GM19239 (cell line): ENCODE results near the gene SLC4A1.
A peak's percentile ranks its signal among the peaks of the same experiment; 100 is the strongest.

ENCODE experiments used
- DNase-seq: peaks from one replicate; pipeline ENCODE4 v3.0.0; 2011; ENCODE audit warnings: low spot score; ENCODE audit not compliant: insufficient read length
- FAIRE-seq: peaks from 2 replicates; lab custom pipeline; 2011; peaks lifted over from hg19 to GRCh38; lab: Jason Lieb, UNC

The SLC4A1 gene

DNA sequence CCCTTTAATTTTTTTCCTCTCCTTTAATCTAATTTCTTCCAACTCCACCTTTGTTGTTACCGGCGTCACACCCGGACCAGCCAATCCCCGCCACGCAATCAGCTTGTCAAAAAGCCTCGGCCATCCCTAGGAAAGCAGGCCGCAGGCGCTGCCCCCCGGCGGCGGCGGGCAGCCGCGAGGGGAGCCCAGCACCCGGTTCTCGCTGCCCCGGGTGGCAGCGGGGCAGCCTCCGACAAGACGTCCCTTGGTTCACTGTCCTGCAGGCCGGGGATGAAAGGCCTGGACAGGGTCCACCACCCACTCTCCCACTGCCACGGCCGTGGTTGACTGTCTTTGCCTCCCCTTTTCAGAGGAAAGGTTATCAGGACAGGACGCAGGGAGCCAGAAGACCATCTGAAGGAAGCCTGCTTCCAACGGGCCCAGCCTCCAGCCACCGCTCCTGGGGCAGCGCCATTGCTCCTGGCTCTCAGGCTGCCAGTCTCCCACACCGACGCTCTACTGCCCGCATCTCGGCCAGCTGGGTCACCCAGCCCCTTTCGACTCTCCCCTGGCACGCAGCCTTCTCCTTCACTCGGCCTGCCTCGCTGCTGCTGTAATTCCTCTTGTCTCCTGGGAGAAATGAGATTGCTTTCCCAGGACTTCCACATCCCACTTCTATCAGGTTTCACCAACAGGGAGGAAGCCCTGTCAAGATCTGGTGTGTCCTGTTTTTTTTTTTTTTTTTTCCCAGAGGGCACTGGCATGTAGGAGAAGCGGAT lies 45.6 kb downstream of the SLC4A1 start:
- no peak for DNase-seq
- FAIRE-seq, result peak; percentile 85

DNA sequence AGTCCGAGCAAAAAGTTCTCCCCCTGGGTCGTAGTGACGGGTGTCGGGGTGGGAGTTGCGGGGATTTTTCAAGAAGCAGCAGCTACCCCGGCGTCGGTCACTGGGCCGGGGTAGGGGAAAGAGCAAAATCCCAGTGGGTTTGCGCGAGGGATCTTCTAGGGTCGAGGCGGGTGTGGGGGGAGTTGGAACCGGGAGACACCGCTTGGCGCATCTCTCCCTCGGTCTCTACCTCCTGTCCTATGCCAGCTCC lies 46.1 kb downstream of the SLC4A1 start:
- no peak for FAIRE-seq
- no peak for DNase-seq

DNA sequence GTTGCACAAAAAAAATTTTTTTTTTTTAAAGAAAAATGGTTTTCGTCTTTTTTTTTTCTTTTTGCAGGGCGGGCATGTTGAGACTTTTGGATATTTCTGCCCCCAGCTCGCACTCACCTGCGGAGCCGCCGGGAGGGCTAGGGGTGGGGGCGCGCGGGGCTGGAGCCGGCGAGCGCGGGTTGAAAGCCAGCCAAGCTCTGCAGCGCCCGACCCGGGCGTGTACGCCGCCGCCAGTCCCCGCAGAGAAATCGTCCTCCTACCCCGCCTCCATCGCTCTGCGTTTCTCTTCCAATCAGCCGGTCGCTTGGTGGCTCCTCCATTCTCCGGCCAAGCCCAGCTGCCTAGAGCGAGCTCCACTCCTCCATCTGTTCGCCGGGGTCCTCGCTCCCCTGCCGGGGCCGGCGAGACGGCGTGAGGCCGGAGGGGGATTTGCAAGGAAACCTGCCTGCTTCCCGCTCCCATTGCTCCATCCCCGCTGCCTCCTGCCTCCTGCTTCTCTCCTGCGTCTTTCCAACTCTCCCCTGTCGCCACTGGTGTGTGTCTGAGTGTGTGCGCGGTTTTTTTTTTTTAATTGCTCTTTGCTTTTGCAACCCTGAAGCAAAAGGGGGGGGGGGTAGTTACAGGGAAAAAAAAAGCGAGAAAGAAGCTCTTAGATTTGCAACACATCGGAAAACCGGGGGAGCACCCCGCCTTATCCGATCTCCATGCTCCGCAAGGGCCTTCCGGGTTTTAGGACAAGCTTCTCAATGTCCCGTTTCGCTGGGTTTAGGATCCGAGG lies 46.7 kb downstream of the SLC4A1 start:
- FAIRE-seq, result peak; percentile 64

DNA sequence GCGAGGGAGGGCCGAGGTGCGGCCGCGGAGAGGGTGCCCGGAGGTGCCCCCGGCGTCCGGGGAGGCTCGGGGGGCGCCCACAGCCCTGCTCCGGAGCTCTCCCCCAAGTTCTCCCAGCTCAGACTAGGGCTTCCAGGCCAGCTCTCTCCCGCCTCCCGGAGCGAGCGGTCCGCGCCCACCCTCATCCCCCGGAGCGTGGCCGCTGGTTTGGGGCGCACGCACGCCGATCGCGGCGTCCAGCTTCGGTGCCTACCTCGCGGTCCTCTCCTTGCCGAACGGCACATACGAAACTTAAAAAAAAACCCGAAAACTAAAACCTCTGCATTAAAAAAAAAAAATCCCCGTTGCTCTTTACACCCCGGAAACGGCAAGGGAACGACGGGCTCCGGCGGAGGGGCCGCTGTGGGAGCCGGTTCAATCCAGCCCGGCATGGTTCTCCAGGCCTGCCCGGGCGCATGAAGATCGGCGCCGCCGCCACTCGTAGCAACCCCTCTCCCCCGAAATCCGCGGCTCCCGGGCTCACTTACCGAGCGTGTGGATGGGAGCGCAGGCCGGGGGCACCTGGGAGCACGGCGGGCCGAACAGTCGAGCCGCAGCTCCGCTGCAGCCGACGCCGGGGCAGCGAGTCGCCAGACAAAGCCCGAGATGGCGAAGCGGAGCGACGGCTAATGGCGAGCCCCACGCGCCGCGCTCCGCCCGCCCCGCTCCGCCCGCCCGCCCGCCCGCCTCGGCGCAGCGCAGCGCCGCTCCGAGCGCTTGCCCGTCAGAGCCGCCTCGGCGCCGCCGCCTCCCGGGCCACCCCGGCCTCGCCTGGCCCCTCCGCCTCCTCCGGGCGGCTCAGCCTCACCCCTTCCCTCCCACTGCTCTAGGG lies 47.5 kb downstream of the SLC4A1 start:
- DNase-seq (no peak), FAIRE-seq (no peak)

More for the DNA sequence above, 46.7 kb downstream of the SLC4A1 start:
- DNase-seq, result peak; percentile 68

DNA sequence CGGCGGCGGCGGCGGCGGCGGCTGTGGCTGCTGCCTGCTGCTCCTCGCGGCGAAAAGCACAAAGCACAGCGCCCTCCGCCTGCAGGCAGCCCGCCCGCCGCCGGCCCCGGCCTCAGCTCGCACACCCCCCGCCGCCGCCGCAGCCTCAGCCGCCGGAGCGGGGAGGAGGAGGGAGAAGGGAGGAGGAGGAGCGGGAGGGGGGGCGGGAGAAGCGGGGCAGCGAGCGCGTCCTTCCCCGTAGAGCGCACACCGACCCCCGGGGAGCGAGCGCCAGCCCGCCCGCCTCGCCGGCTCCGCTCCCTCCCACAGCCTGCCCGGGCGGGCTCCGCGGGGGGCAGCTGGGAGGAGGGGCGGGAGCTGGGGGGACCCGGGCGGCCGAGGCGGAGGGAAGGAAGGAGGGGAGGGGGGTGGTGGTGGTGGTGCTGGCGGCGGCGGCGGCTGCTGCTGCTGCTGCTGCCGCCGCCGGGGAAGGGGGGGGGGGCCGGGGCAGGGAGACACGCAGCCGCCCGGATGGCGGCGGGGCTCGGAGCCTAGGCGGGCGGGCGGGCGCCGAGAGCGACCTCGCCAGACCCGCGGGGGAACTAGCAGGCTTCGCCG lies 48.2 kb downstream of the SLC4A1 start, which contains the start of gene UBTF:
Gene UBTF (minus strand): TSS at position 60 of the 597 bp plus-strand sequence. CDS start 1,446 bp downstream, outside the sequence.
- DNase-seq (no peak), FAIRE-seq (no peak)

DNA sequence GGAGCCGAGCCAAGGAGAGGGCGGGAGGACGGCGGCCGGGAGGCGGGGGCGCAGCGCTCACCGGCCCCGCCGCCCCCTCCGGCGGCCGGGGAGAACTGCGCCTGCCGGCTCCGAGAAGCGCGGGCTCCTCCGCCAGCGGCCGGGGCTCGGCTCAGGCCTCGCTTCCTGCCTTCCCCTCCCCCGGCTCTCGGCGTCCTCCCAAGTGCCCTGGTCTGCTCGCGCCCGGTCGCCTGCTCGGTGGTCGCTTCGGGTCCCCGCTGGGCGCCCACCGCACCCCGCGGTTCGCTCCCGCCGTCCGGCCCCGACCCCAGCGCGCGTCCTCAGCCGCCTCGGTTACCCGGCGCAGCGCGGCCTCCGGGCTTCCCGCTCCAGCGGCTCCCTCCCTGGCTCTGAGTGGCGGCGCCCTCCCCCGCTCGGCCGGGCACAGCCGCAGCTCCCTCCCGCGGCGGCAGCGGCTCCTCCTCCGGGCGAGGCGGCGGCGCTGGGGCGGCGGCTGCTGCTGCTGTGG lies 48.8 kb downstream of the SLC4A1 start:
- DNase-seq (peak; percentile 66), FAIRE-seq (no peak)

DNA sequence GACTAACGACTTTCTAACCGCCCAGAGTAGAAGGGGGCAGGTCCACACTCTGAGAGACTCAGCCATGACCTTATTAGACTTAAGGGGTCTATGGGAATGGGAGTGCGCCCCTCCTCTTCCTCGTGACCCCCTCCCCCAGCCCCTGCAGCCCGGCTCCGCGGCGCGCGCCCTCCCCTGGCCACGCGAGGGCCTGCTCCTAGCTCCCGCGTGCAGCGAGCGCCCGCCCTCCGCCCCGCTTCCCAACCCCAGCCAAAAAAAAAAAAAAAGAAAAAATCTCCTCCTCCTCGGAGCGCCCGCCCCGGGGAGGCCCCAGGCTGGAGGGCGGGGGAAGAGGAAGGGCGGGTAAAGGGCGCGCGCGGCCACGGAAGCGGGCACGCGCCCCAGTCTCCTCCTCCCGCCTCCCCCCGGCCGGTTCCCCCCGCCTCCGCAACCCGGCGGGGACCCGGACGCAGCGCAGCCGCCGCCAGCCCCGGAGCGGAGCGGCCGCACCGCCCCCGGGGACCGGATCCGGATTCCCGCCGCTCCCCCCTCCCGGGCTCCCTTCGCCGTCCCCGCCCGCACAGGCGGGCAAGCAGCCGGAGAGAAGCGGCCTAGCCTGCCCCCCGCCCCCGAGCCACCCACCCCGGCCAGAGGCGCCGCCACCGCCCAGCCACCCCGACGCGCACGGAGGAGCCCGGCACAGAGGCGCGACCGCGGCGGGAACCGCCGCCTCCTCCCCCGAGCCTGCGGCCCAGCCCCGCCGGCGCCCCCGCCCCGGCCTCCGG lies 49.4 kb downstream of the SLC4A1 start:
- FAIRE-seq (peak; percentile 18), DNase-seq (peak; percentile 70)

DNA sequence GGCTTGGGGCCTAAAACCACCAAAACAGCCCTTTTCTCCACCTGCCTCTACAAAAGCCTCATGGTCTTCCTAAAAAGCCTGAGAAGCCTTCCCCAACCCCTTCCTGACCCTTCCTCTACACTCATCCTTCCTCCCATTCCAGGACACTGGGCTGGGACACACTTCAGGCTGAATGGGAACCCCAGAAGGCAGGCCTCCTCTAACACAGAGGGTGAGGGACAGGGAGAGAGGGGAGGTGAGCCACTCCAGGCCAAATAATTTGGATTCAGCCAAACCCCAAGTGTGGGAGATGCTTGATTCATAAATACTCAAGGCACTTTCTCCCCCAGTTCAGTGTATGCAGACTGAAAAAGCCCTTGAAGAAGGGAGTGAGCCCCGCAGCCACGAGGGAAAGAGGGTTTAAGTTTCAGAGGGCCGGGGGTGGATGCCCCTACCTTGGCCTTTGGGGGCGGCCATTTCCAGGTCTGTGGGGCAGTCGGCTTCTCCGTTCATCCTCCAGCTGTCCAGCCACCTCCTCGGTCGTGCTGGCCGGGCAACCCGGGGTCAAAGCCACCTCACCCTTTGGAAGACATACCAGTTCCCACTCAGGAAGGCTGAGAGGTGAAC lies 50.1 kb downstream of the SLC4A1 start:
- FAIRE-seq (no peak), DNase-seq (no peak)

DNA sequence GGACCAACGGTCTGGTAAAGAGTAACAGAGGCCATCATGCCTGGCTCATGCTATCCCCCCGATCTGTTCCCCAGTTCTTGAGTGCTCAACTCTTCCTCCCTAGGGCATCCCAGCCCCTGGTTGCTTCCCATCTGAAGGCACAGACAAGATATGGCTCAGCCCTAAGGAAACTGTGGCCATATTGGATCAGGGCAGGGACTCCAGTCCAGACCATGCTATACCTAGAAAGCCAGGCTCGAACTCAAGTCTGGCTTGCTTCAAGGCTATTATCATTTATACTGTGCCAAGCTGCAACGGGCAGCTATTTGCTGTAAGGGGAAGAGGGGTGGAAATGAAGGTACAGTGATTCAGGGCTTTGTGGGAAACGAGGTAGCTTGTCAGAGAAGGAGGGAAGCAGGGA lies 51.2 kb downstream of the SLC4A1 start:
- DNase-seq, result no peak
- no peak for FAIRE-seq

DNA sequence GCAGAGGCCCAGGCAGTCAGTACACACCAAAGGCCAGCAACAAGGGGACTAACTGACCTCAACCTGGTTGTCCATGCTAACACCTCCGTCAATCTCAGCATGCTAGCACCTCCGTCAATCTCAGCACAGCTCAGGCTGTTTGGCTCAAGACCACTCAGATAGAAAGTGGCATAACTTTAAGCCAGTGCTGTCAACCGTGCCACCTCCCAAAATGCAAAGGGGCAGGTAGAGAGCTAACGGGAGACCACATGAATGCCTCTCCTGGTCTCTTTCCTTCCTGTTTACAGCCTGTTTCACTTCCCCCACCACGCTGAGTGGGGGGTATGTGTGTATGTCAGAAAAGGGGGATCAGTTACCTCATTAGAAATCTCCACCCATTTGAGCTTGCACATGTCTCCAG lies 51.8 kb downstream of the SLC4A1 start:
- DNase-seq (peak; percentile 62), FAIRE-seq (peak; percentile 93)

DNA sequence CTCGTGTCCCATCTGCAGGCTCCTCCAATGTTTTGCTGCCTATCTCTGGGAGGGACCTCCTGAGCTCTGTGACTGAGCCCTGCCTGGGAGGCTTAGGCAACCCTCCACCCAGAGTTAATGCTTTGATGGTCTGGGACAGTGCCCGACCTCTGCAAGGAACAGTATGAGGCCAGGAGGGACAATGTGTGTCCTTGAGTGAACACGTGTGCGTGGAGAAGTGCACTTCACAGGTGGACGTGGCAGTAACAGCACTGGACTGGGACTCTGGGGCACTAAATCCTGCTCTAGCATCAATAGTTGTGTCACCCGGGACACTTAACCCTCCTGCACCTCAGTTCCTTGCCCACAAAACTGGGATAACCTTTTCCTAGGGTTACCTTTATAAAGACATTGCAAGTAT lies 53.0 kb downstream of the SLC4A1 start:
- FAIRE-seq, result no peak

DNA sequence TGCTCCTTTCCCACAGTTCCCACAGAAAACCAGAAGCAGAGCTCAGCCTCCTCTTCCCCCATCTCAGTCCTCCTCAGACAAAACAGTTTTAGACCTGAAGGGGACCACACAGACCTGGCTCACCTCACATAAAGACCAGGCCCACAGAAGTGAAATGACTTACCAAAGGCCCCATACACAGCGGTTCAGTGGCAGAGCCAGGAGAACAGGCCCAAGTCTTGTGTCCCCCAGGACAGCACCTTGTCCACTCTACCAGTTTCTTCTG lies 53.8 kb downstream of the SLC4A1 start:
- no peak for DNase-seq
- FAIRE-seq, result no peak

More for the DNA sequence above, 53.0 kb downstream of the SLC4A1 start:
- no peak for DNase-seq

DNA sequence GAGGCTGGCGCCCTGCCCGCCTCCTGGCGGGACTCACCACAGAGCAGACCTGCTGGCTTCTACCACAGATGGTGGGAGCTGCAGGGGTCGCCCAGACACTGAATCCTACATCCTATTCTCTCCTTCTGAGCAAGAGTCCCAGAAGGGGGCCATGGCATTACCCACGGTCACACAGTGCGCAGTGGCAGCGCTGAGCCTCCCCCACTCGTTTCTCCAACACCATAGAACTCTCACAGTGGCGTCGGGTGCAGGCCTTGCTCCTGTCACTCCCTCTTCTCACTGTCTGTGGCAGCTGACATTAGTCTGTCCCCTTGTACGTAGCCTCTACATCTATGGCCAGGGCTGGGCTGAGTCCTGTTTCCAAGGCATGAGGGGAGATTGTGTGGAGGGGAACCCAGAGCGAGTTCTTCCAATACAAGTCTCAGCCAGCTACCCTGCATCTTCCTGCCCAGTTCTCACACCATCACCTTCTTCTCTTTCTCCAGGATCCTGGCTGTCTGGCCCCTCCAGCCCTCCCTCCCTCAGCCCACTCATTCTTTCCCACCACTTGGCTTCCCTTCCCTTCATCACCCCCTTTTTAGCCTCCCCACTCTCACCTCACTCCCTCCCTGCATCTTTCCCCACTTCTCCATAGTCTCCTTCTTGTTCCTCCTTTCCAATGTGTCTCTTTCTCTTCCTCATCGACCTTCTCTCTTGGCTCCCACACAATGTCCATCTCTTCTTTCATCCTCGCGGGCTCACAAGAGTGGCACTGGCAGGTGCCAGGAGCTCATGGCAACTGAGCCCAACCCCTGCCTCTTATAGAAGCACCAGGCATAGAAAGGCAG lies 54.3 kb downstream of the SLC4A1 start:
- FAIRE-seq, result no peak

DNA sequence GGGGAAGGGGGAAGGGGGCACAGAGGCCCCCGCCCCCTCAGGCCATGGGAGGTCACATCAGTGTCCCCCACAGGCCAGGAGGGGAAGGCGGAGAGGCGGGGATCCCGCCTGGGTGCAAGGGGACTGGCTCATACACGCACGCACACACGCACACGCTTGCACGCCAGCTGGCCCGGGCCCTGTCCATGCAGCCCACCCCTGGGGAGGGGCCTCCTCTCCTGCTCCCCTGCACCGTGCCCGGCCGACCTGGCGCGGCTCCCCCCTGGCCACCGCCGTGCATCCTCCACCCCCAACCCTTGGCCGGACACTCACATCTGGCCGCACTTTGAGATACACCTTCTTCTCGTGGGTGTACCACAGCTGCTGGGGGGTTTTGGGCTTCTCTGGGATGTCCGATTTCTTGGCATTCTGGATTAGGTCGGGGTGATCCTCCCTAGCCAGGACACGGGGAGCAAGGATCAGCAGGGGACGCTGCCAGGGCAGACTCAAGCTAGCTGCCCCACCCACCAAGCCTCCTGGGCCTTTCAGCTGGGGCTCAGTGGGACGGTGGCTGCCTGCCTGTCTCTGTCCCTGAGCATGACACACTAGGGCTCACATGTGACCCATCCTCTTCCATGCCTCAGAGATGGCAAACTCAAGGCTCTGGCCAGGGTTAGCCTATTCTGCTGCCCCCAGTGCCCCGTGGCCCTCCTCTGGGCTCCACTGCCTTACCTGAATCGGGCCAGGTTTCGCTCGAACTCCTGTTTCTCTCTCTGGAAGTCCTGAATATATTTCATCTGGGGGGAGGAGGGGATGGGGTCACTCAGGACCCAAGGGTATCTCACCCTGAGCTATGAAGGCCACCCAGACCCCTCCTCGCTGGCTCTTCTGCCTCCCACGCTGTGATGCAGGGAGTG lies 55.2 kb downstream of the SLC4A1 start:
- FAIRE-seq, result no peak
- no peak for DNase-seq

More for the DNA sequence above, 54.3 kb downstream of the SLC4A1 start:
- no peak for DNase-seq

DNA sequence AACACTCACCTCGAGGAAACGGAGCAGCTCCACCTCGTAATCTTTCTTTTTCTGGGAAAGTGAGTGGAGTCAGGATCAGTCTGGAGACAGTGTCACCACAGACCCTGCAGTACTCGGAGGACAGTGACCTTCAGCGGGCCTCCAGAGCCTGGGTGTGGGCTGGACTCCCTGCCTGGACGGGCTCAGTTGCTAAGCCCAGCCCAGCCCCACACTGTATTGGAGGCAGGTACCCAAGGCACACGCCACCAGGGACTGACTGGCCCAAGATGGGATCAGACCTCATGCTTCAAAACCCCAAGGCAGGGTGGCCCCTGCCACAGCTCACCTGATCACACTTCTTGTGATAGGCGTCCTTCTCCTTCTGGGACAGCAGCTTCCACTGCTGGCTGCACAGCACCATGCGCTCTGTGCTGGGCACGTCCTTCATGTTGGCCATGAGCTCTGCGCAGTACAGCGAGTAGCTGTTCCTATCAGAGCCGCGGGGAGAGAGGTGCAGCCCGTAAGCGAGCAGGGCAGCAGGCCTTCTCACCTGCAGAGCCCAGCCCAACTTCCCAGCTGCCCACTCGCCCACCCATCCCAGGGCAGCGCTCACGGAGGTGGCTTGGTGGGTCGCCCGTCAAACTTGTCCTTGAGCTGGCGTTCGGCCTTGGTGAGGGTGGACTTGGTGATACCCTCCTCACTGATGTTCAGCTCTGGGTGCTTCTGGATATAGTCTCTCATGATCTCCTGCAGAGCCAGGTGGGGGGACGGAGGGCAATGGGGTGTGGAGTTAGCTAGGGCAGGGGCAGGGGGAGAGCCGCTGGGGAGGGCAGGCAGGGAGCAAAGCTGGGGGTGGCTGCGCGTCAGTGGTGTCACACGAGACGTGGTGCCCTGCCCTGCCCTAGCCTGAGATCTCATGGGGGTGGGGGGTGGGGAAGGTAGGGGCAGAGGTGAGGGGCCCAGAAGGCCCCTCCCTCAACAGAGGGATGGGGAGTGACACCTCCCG lies 56.4 kb downstream of the SLC4A1 start:
- DNase-seq (no peak), FAIRE-seq (no peak)
